Suprapubic skin (tissue), 4 donors: ENCODE results near the gene OSBPL6. TPM values are rescaled to one million over a fixed set of nuclear protein-coding genes. Genes with fewer than 3 reads are reported as not detected.

Source experiments
- DNase-seq, 2 donors: peaks; one replicate each; pipeline ENCODE4 v3.0.0-alpha.2; 2019; ENCODE audit warnings: low spot score in 2 of 2
- H3K27ac ChIP-seq: fragments of 200-600 bp; sonication (generic); one replicate; pipeline ENCODE4 v1.5.1; 2019
- H3K27me3 ChIP-seq: fragments of 200-600 bp; sonication (generic); one replicate; pipeline ENCODE4 v1.5.1; 2019
- H3K36me3 ChIP-seq: fragments of 200-600 bp; sonication (generic); one replicate; pipeline ENCODE4 v1.5.1; 2019
- H3K4me1 ChIP-seq: fragments of 200-600 bp; sonication (generic); one replicate; pipeline ENCODE4 v1.5.1; 2019
- H3K4me3 ChIP-seq: fragments of 200-600 bp; sonication (generic); one replicate; pipeline ENCODE4 v1.5.1; 2019; ENCODE audit warnings: mild to moderate bottlenecking
- H3K9me3 ChIP-seq: fragments of 200-600 bp; sonication (generic); one replicate; pipeline ENCODE4 v1.5.1; 2019
- CTCF ChIP-seq, 2 donors: fragments of 200-600 bp in 1 of 2; fragments of 450-650 bp in 1 of 2; sonication (generic) in 1 of 2; IDR thresholded peaks; one replicate each; pipeline ENCODE4 v1.5.1; 2016 to 2019; ENCODE audit warnings: antibody characterized with exemption in 2 of 2, mild to moderate bottlenecking in 1 of 2, moderate library complexity in 1 of 2
- EP300 ChIP-seq: sonication (generic); formaldehyde crosslinking; IDR thresholded peaks from one replicate; pipeline ENCODE4 v1.6.1; 2017; ENCODE audit warnings: antibody characterized with exemption
- POLR2A ChIP-seq, 2 donors: fragments of 450-650 bp; IDR thresholded peaks; one replicate each; pipeline ENCODE4 v1.6.1; 2017; ENCODE audit warnings: antibody characterized with exemption in 2 of 2, mild to moderate bottlenecking in 2 of 2, moderate library complexity in 2 of 2
- POLR2AphosphoS5 ChIP-seq, 3 donors: sonication (generic); formaldehyde crosslinking; IDR thresholded peaks; one replicate each; pipeline ENCODE4 v1.6.1; 2017; ENCODE audit warnings: antibody characterized with exemption in 3 of 3
- WGBS: methylation state at CpG from one replicate; pipeline ENCODE4 v1.1.5; 2018; 5-methylcytosine and 5-hydroxymethylcytosine counted together
- total RNA-seq, 4 donors: library from RNA; depleted of rRNA; stranded (reverse); fragments of >200 nt; gene quantifications; one replicate each; pipeline ENCODE4 v1.1.0, GENCODE V29; 2016

The OSBPL6 gene
- total RNA-seq, 4 donors from 2014 or later = 19.5 to 30.9 (median 23.9) TPM

GRCh38 chr2:178229927-178230326 is 35.6 kb downstream of the OSBPL6 start:
- DNase-seq = no peak
- Histone ChIP-seq H3K4me3 (no peak overlapping the region), H3K27ac (no peak overlapping the region), H3K4me1 (no peaks in the 10 kb centered on the region), H3K9me3 (no peaks in the 10 kb centered on the region), H3K36me3 (no peaks in the 10 kb centered on the region), H3K27me3 (no peaks in the 10 kb centered on the region)
- TF ChIP-seq POLR2A (IDR thresholded peaks at IDR 0.05) (no peak), POLR2AphosphoS5 (IDR thresholded peaks at IDR 0.05) (no peak), EP300 (no peak), CTCF (IDR thresholded peaks at IDR 0.05) (no peak)
- 85% methylated on average over 1 of the region's 1 CpG for WGBS

GRCh38 chr2:178230396-178230795 is 36.1 kb downstream of the OSBPL6 start:
- no peak overlapping the region for H3K27ac ChIP-seq
- DNase-seq = no peak
- H3K4me1 ChIP-seq = no peaks in the 10 kb centered on the region
- no peaks in the 10 kb centered on the region for H3K36me3 ChIP-seq
- 80% methylated on average over 4 of the region's 4 CpGs for WGBS
- TF ChIP-seq POLR2A (IDR thresholded peaks at IDR 0.05) = no peak
- TF ChIP-seq EP300 = no peak
- no peak for TF ChIP-seq CTCF (IDR thresholded peaks at IDR 0.05)
- TF ChIP-seq POLR2AphosphoS5 (IDR thresholded peaks at IDR 0.05) = no peak
- H3K9me3 ChIP-seq = no peaks in the 10 kb centered on the region
- no peaks in the 10 kb centered on the region for H3K27me3 ChIP-seq
- H3K4me3 ChIP-seq = no peak overlapping the region

GRCh38 chr2:178233428-178233827 is 39.1 kb downstream of the OSBPL6 start:
- TF ChIP-seq POLR2AphosphoS5 (IDR thresholded peaks at IDR 0.05) (no peak), POLR2A (IDR thresholded peaks at IDR 0.05) (no peak), CTCF (IDR thresholded peaks at IDR 0.05) (no peak)
- Histone ChIP-seq H3K27ac (no peak overlapping the region), H3K4me3 (no peak overlapping the region), H3K36me3 (no peaks in the 10 kb centered on the region), H3K4me1 (no peaks in the 10 kb centered on the region), H3K27me3 (no peaks in the 10 kb centered on the region), H3K9me3 (no peaks in the 10 kb centered on the region)
- DNase-seq = no peak
- 65% methylated on average over 3 of the region's 3 CpGs for WGBS

DNA sequence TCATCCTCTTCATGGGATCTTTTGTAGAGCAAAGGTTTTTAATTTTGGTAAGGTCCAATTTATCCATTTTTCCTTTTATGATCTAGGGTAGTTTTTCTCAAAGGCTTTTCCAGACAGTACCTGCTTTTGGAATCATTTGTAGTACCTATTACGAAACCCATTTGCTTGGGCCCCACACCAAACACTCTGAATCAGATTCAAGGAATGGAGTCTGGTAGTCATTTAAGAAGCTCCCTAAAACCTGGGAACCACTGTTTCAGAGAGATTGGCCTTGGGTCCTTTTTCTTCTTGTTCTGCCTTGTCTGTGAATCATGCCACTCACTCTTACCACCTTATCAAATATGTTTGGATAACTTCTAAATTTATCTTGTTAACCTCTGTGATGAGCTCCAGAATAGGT is 40.3 kb downstream of the OSBPL6 start:
- WGBS = 67% methylated on average over 1 of the region's 1 CpG
- H3K27me3 ChIP-seq = no peaks in the 10 kb centered on the region

GRCh38 chr2:178237488-178238153 is 43.3 kb downstream of the OSBPL6 start:
- peaks cover 9% of the 10 kb centered on the region for H3K4me1 ChIP-seq
- no peaks in the 10 kb centered on the region for H3K9me3 ChIP-seq
- no peaks in the 10 kb centered on the region for H3K36me3 ChIP-seq
- H3K4me3 ChIP-seq = no peak overlapping the region
- no peaks in the 10 kb centered on the region for H3K27me3 ChIP-seq
- H3K27ac ChIP-seq = no peak overlapping the region
- WGBS = 96% methylated on average over 1 of the region's 1 CpG
- DNase-seq = no peak
- no peak for TF ChIP-seq CTCF (IDR thresholded peaks at IDR 0.05)
- TF ChIP-seq POLR2AphosphoS5 (IDR thresholded peaks at IDR 0.05) = no peak
- no peak for TF ChIP-seq EP300
- TF ChIP-seq POLR2A (IDR thresholded peaks at IDR 0.05) = no peak

More for the DNA sequence above, 40.3 kb downstream of the OSBPL6 start:
- H3K27ac ChIP-seq = no peak overlapping the region
- H3K9me3 ChIP-seq = no peaks in the 10 kb centered on the region
- no peak overlapping the region for H3K4me3 ChIP-seq
- no peak for DNase-seq
- no peaks in the 10 kb centered on the region for H3K4me1 ChIP-seq
- no peak for TF ChIP-seq EP300
- no peak for TF ChIP-seq POLR2AphosphoS5 (IDR thresholded peaks at IDR 0.05)
- no peak for TF ChIP-seq POLR2A (IDR thresholded peaks at IDR 0.05)
- TF ChIP-seq CTCF (IDR thresholded peaks at IDR 0.05) = no peak
- no peaks in the 10 kb centered on the region for H3K36me3 ChIP-seq
